HG02870 (cell line): Measurements from ENCODE around the gene SFSWAP.
"Not testable (repeated sequence)": the region's sequence is repeated elsewhere in the genome, so short reads cannot be mapped to it uniquely, and the experiment has no call there.

Experiments used
- ATAC-seq: cut with Tn5 transposase; IDR thresholded peaks from one replicate; pipeline ENCODE4 v1.9.1; 2021; ENCODE audit warnings: mild to moderate bottlenecking, moderate library complexity; ENCODE audit not compliant: unreplicated experiment

The SFSWAP gene

DNA sequence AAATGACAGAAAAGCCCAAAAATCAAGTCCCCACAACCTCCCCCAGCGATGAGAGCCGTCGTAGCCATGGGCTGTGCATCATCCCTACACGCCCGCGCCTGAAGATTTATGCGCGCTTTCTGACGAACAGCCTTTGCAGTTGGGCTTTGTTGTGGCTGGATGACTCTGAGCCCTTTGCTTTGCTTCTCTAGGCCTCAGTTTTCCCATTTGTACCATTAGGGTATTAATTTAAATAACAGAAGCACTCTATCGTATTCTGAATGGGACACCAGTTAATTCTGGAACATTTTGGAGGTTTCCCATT lies 24.2 kb downstream of the SFSWAP start:
- ATAC-seq: no peak

DNA sequence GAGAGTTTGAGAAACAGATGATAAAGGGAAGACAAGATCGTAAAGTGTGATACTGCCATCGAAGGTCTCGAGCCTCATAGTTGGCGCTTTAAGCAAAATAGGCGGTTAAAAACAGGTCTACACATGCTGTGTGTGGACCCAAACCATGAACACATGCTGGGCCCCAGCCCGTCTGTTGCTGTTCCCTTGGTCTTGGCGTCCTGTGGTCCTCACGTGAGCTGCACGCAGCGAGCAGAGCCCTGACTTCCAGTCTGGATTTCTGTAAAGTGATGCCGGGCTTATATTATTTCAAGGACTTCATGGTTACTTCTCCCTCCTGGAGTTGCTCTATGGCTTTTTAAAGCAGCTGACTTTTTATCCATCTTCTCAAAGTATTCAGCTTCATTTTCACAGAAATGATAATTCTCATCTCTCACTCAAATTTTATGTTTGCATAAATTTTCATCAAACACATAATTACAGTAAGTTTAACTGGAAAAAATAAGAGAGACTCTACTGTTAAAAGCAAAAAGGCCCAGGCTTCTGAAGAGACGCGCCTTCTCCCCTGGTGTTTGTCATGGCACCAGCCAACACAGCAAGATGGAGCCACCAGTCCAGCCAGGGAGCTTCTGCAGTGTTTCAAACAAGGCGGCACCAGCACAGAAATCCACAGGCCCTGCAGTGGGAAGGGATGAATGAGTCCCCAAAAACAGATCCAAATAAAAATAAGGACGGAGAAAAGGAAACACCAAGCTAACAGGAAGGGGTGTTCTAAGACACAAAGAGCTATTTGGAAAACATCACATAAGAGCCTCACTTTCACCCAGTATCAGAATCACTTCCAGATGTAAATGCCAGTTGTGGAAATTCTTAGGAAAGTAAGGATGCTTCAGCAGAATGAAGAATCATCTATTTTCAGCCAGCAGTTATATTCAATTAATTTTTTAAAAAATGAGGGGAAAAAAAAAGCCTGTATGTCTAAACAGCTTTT lies 24.9 kb downstream of the SFSWAP start:
- no peak for ATAC-seq

DNA sequence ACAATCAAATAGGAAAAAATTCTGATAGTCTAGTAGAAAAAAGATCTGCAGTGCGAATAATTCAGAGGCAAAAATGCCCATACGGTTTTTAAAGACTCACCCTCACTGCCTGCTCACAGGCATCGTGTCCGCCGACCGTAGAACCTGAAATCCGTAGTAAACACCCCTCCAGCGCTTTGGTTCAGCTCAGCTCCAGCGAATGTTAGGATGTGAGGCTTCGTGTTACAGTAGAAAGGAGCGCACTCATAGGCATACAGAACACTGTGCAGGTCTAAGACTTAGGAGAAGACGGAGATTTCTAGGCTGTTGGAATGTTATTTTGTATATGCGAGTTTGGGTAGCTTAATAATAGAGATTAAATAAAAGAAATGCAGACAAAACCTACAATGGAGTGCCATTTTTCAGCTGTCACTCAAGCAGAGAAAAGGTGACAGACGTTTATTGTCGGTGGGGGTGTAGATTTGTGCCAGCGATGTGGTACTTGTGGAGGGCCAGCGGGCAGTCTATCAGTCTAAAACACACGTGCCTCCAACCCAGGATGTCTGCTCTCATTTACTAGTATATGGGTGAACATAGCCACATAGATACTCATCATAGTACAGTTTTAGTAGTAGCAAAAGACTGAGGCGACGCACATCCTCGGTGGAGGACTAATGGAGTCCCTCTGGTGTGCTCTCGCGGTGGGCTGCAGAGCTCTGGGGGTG lies 25.7 kb downstream of the SFSWAP start:
- ATAC-seq: no peak

DNA sequence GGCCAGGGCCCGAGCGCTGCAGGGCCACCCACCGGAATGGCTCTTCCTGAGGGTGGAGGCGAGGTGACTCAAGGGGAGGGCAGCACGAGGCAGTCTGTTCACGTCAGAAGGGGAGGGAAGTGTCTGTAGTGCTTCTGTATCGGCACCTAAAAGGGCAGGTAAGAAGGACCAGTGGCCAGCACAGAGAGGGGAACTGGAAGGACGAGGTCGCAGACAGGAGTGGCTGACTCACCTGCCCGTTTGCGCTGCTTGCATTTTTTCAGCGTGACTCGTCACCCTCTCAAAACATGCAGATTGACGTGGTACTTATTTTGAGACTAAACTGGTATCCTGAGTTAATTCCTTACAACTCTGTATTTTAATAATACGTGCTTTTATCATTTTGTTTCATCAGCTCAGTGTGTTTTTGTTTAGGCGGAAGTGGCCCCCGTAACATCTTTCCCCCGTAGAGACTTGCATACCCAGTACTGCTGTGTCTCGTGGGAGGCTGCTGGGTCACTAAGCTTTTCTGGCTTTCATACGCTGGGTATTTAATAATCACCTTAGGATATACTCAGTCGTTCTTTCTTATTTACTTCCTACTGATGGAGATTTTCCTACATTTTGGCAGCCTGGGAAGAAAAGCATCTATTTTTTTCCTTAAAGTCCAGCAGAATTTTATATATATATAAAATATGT lies 26.4 kb downstream of the SFSWAP start:
- ATAC-seq: no peak

DNA sequence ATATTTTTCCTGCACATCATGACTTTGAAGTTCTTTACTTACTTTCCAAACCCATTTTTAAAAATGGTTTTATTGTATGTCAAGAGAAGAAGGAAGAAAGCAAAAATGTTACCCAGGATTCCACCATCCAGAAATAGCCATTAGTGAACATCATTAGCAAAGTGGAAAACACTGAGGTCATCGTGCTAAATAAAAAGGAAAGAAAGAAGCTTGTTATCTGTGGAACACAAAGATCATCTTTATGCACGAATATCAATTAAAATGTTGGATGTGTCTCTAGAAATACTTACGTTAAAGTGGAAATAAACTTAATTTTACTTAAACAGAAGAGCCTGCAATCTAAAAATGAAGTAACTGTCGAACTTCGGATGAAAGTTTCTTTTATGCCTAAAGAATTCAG lies 27.3 kb downstream of the SFSWAP start:
- ATAC-seq: no peak

DNA sequence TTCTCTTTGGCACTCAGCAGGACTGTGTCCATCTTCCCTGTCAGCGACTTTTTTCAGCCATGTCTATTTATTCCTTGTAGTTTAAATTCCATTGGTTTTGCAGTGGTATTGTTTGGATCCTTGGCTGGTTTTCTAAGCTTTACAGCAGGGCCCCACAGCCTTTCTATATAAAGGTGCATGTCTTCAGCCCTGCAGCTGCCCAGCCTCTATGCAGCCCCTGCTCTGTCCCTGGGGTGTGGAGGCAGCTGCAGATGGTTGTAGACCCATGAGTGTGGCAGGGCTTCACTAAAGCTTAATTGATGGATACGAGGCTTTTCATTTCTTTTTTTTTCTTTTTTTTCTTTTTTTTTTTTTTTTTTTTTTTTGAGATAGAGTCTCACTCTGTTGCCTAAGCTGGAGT lies 29.7 kb downstream of the SFSWAP start:
- no peak for ATAC-seq

DNA sequence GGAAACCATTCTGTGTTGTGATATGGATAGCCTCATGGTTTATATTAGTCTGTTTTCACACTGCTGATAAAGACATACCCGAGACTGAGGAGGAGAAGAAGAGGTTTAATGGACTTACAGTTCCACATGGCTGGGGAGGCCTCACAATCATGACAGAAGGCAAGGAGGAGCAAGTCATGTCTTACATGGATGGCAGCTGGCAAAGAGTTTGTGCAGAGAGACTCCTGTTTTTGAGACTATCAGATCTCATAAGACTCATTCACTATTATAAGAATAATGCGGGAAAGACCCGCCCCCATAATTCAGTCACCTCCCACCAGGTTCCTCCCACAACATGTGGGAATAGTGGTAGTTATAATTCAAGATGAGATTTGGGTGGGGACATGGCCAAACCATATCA lies 31.9 kb downstream of the SFSWAP start:
- not testable (repeated sequence) for ATAC-seq

DNA sequence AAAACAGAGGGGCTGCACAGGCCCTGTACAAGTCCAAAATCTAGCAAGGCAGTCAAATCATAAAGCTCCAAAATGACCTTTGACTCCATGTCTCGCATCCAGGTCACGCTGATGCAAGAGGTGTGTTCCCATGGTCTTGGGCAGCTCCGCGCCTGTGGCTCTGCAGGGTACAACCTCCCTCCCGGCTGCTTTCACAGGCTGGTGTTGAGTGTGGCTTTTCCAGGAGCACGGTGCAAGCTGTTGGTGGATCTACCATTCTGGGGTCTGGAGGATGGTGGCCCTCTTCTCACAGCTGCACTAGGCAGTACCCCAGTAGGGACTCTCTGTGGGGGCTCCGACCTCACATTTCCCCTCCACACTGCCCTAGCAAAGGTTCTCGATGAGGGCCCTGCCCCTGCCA lies 32.5 kb downstream of the SFSWAP start:
- not testable (repeated sequence) for ATAC-seq

DNA sequence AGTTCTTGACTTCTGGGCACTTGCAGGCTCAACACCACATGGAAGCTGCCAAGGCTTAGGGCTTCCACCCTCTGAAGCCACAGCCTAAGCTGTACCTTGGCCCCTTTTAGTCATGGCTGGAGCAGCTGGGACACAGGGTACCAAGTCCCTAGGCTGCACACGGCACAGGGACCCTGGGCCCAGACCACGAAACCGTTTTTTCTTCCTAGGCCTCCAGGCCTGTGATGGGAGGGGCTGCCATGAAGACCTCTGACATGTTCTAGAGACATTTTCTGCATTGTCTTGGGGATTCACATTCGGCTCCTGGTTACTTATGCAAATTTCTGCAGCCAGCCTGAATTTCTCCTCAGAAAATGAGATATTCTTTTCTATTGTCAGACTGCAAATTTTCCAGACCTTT lies 33.0 kb downstream of the SFSWAP start:
- ATAC-seq: not testable (repeated sequence)

DNA sequence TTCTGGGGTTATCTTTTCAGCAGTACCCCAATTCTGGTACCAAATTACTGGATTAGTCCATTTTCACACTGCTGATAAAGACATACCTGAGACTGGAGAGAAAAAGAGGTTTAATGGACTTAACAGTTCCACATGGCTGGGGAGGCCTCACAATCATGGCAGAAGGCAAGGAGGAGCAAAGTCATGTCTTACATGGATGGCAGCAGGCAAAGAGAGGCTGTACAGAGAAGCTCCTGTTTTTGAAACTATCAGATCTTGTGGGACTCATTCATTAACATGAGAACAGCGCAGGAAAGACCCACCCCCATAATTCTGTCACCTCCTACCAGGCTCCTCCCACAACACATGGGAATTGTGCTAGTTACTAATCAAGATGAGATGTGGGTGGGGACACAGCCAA lies 33.8 kb downstream of the SFSWAP start:
- not testable (repeated sequence) for ATAC-seq

DNA sequence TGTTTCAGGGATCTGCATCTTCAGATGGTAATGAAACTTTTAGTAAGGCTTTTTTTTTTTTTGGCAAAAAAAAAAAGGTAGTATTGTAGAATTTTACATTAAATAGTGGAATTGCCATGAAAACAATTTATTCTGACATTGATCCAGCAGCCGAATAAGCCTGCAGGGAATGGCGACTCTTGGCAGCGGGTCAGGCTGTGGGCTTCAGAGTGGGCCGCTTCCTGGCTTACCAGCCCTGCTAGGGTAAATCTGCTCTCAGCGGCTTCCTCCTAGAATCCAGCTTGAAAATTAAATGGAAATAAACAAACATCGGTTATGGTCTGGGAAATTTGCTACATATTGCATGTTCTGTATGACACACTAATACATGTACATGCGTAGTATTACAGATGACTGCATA lies 34.8 kb downstream of the SFSWAP start:
- ATAC-seq: no peak

DNA sequence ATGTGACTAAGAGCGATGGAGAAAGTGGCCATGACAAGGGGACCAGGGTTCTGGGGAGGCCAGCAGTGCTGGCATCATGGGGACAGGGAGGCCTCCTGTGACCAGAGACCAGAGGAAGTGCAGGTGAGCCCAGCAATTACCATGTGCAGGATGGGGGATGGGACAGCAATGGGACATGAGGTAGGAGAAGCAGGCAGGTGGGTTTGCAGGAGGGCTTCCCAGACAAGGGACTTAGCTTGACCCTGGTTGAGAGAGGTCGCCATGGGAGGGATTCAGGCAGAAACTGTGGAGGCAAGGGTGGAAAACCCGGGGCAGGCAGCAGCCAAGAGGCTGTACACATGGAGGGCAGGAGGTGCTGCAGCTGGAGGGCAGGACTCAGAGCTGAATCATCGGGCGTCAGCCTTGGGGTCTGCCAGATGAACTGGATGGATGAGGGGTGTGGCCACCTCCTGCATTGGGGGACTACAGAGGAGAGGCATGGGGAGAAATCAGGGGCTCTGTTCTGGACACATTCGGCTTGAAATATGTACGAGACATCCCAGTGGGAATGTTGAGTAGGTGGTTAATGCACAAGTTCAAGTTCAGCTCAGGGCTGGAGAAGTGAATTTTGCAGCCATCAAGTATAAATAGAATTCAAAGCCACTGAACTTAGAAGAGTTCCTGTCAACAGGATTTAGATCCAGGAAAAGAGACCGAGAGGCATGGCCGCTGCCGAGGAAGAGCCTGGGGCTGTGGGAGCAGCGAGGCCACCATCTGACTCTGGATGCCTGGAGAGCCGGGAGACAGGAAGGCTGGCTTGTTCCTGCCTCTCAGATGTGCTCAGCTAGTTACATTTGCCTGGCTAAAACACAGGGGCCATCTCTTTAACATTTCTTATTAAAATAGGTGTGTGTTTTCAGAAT lies 36.6 kb downstream of the SFSWAP start:
- no peak for ATAC-seq

DNA sequence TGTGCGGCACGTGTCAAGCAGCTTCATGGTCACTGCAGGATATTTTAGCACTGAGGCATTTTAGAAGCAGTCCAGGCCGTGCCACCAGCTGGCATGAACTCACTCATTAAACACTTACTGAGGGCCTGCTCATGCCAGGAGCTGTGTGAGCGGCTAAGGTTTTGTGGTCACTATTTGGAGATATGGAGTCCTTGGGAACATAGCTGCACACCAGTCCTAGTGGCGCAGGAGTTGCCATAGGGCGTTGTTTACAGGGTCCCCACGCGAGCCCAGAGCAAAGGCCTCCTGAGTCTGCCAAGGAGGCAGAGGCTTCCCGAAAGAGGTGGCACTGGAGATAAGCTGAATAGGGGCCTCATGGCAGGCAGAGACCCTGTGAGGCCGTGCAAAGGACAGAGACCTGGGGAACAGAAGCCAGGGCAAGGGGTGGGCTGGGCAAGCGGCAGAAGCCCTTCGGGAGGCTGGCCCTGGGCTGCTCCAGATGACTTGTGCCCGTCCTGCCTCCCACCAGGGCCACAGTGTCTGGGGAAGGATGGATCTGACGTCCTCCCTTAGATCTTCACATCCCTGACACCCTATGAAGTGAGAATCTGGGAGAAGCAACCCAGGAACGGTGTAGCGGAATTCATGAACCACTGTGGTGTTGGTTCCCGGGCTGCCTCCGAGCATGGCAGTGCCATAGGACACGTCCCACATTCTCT lies 38.9 kb downstream of the SFSWAP start:
- ATAC-seq: no peak

DNA sequence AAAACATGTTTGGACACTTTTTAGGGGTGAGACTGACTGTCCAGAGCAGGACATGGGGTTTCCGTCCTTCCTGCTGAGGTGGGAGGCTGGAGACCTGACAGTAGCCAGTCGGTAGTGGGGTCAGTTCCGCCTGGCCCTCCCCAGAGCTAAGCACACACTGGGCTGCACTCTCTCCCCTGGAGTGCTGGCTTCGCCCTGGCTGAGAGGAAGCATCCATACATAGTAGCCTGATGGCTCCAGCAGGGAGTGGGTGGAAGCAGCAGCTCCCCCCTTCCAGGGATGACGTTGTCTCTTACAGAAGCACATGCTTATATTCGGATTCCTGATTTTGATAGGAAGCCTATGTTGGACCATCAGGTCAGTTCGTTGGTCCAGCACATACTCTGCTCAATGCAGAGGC lies 40.4 kb downstream of the SFSWAP start:
- no peak for ATAC-seq

DNA sequence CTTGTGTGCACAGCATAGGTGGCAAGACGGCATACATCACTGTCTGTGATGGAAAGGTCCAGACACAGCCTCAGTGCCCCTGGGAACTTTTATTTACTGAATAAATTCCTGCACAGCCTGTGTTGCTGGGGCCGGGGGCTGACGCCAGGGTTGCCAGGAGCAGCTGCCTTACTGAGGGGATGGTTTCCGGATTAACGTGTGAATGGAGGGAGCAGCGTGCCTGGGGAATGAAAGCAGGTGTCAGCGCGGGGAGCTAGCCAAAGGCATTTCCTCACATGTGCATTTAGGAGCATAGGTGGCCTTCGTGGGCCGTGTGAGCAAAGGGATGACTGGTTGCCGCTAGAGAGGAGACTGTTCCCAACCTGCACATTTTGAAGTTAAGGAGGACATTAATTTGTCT lies 41.6 kb downstream of the SFSWAP start:
- ATAC-seq: no peak

DNA sequence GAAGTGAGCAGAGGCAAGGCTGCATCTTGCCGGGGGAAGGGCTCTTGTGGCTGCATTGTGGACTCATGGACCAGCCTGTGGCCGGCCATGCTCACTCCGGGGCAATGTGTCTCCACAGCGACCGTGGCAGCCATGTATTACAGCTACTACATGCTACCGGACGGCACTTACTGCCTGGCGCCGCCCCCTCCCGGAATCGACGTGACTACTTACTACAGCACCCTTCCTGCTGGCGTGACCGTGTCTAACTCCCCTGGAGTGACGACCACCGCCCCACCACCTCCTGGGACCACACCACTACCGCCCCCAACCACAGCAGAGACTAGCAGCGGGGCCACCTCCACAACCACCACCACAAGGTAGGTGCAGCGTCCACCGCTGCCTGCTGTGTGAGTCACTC lies 42.1 kb downstream of the SFSWAP start:
- ATAC-seq: no peak

DNA sequence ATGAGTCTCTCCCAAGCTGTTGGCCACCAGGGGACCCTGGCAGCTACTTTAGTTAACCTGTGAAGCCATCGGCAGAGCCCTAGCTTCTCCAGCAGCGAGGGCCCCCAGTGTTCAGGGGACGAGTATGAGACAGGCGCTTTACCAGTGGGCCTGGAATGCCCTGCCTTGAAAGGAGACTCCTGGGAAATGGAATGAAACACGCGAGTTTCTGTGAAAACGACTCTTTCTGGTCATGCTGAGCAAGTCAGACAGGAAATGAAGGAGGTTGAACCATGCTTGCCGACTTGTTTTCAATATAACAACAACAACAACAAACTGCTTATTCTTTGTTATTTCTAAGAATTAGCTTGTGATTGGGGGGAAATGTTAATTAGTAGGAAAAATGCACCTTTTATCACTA lies 42.9 kb downstream of the SFSWAP start:
- no peak for ATAC-seq

DNA sequence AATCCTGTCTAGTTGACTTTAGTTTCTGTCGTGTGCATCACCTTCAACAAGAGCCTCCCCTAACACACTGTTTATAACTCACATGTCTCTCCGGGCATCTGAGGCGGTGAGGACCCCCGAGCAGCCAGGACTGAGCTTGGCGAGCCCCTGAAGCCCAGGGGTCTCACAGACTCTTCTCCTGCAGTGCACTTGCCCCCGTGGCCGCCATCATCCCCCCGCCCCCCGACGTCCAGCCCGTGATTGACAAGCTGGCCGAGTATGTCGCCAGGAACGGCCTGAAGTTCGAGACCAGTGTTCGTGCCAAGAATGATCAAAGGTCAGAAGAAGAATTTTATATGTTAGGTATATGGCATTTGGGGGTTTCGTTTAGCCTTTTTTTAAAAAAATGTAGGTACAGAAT lies 43.3 kb downstream of the SFSWAP start:
- ATAC-seq: no peak

DNA sequence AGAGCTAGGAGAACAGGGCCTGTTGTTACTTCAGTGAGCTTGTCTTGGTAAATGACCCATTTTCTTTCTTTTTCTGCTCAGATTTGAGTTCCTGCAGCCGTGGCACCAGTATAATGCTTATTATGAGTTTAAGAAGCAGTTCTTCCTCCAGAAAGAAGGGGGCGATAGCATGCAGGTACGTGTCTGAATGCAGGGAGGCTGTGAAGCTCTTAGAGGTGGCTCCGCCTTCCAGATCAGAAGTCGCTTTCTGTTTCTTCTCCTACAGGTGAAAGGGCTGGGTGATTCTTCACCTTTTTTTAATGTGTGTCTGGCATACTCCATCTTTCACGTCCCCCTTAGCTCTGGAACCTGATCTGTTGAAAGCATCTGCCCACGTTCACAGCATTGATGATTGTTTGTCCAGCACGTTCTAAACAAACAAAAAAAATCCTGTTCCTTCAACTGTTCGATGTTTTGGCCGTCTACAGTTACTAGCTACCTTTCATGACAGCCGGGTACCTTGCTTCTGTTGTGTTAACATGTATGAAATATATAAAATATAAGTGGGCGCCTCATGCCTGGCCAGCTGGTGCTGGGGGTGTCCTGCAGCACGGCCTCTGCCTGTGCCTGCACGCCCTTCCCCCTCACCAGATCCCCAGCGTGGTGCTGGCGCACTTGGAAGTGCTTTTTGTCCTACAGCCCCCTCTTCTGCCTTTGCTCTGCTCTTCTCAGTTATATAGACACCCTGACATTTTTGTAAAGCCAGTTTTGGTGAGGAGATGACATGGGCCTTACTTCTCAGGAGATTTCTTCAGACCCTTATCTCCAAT lies 44.6 kb downstream of the SFSWAP start:
- no peak for ATAC-seq
